OCI-LY1 (cell line): Measurements from ENCODE around the gene LRRC74A.

Experiments used
- H2AFZ ChIP-seq: fragments of 200-600 bp; sonication (generic), shearing (Covaris generic); 2 replicates; pipeline ENCODE4 v1.6.0; 2014; ENCODE audit warnings: antibody characterized with exemption, mild to moderate bottlenecking, low read length
- H3F3A ChIP-seq: fragments of 200-600 bp; sonication (generic), shearing (Covaris generic); 2 replicates; pipeline ENCODE4 v1.6.0; 2014; ENCODE audit warnings: mild to moderate bottlenecking, antibody characterized with exemption, low read length, moderate library complexity; ENCODE audit not compliant: insufficient read depth
- H3K27ac ChIP-seq: fragments of 200-600 bp; sonication (generic); 2 replicates; pipeline ENCODE4 v1.5.1; 2014; ENCODE audit warnings: low read length, mixed run types, mild to moderate bottlenecking, low read depth; ENCODE audit not compliant: poor library complexity, severe bottlenecking
- H3K27me3 ChIP-seq: fragments of 200-600 bp; sonication (generic); 2 replicates; pipeline ENCODE4 v1.6.0; 2014; ENCODE audit warnings: antibody characterized with exemption, mild to moderate bottlenecking, low read length, moderate library complexity; ENCODE audit not compliant: insufficient read depth
- H3K36me3 ChIP-seq: fragments of 200-600 bp; sonication (generic); 2 replicates; pipeline ENCODE4 v1.6.1; 2014; ENCODE audit warnings: mild to moderate bottlenecking, antibody characterized with exemption, low read length, moderate library complexity, mixed read lengths; ENCODE audit not compliant: insufficient read depth
- H3K4me1 ChIP-seq: fragments of 200-600 bp; sonication (generic); 2 replicates; pipeline ENCODE4 v1.5.1; 2014; ENCODE audit warnings: mild to moderate bottlenecking, low read length, moderate library complexity; ENCODE audit not compliant: insufficient read depth, severe bottlenecking
- H3K4me2 ChIP-seq: fragments of 200-600 bp; sonication (generic), shearing (Covaris generic); 2 replicates; pipeline ENCODE4 v1.6.1; 2014; ENCODE audit warnings: low read length
- H3K4me3 ChIP-seq: fragments of 200-600 bp; sonication (generic); 2 replicates; pipeline ENCODE4 v1.5.1; 2014; ENCODE audit warnings: low read length, low read depth, mild to moderate bottlenecking, mixed read lengths; ENCODE audit not compliant: poor library complexity, severe bottlenecking
- H3K79me2 ChIP-seq: fragments of 200-600 bp; shearing (Covaris generic); 2 replicates; pipeline ENCODE4 v1.6.1; 2016; ENCODE audit warnings: mixed run types, low read length, mixed read lengths; ENCODE audit not compliant: insufficient read depth
- H3K9ac ChIP-seq: fragments of 200-600 bp; sonication (generic), shearing (Covaris generic); 2 replicates; pipeline ENCODE4 v1.6.1; 2014; ENCODE audit warnings: mild to moderate bottlenecking, low read length, mixed read lengths
- H3K9me2 ChIP-seq: fragments of 200-600 bp; sonication (generic), shearing (Covaris generic); 2 replicates; pipeline ENCODE4 v1.6.1; 2014; ENCODE audit warnings: low read depth, mild to moderate bottlenecking, low read length, mixed read lengths
- H3K9me3 ChIP-seq: fragments of 200-600 bp; shearing (Covaris generic); 2 replicates; pipeline ENCODE4 v1.6.1; 2014; ENCODE audit warnings: low read length, mixed read lengths
- H4K20me1 ChIP-seq: fragments of 200-600 bp; sonication (generic), shearing (Covaris generic); 2 replicates; pipeline ENCODE4 v1.6.0; 2016; ENCODE audit warnings: mild to moderate bottlenecking, low read length; ENCODE audit not compliant: insufficient read depth
- EZH2 ChIP-seq: fragments of 200-600 bp; sonication (generic), shearing (Covaris generic); IDR thresholded peaks from 2 replicates; pipeline ENCODE4 v1.8.0; 2017; ENCODE audit warnings: borderline replicate concordance, mixed run types, mild to moderate bottlenecking, antibody characterized with exemption, low read length, moderate library complexity, mixed read lengths
- TF ChIP-seq, protein P1 (sequence below): fragments of 200-600 bp; sonication (generic), shearing (Covaris generic); IDR thresholded peaks from 2 replicates; pipeline ENCODE4 v1.5.1; 2017; ENCODE audit warnings: mild to moderate bottlenecking, antibody characterized with exemption, low read length, moderate library complexity, mixed read lengths

The LRRC74A gene

DNA sequence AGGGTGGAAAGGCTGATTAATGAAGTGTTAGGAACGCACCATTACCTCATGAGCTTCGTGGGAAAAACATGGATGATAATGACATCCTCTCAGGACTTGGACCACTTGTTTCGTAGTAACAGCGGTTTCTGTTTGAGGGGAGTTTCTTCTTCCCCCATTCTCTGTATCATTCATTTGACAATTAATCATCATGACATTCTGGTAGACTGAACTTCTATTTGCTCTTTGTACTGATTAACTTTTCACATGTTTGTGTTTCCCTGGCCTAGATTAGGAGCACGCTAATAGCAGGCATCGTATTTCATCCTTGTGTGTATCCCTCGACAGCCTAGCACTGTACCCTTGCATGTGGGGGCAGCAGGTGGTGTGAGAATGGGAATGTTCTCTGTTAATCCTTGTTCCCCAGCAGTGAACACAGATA is 8.0 kb downstream of the LRRC74A start:
- no peaks in the 10 kb centered on the region for H3K36me3 ChIP-seq
- H3K9ac ChIP-seq, result no peak overlapping the region
- H3K27ac ChIP-seq, result no peak overlapping the region
- H3F3A ChIP-seq, result no peaks in the 10 kb centered on the region
- no peaks in the 10 kb centered on the region for H4K20me1 ChIP-seq
- H2AFZ ChIP-seq, result no peak overlapping the region
- H3K79me2 ChIP-seq, result no peaks in the 10 kb centered on the region
- H3K4me2 ChIP-seq, result no peak overlapping the region
- no peak overlapping the region for H3K4me3 ChIP-seq
- 0 out of 2 replicates have a peak, but pooled peaks cover 6% of the 10 kb centered on the region for H3K27me3 ChIP-seq
- H3K9me2 ChIP-seq, result no peaks in the 10 kb centered on the region
- no peak for TF ChIP-seq EZH2
- TF ChIP-seq, protein P1, sequence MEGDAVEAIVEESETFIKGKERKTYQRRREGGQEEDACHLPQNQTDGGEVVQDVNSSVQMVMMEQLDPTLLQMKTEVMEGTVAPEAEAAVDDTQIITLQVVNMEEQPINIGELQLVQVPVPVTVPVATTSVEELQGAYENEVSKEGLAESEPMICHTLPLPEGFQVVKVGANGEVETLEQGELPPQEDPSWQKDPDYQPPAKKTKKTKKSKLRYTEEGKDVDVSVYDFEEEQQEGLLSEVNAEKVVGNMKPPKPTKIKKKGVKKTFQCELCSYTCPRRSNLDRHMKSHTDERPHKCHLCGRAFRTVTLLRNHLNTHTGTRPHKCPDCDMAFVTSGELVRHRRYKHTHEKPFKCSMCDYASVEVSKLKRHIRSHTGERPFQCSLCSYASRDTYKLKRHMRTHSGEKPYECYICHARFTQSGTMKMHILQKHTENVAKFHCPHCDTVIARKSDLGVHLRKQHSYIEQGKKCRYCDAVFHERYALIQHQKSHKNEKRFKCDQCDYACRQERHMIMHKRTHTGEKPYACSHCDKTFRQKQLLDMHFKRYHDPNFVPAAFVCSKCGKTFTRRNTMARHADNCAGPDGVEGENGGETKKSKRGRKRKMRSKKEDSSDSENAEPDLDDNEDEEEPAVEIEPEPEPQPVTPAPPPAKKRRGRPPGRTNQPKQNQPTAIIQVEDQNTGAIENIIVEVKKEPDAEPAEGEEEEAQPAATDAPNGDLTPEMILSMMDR, result no peak
- no peaks in the 10 kb centered on the region for H3K4me1 ChIP-seq
- H3K9me3 ChIP-seq, result no peaks in the 10 kb centered on the region

DNA sequence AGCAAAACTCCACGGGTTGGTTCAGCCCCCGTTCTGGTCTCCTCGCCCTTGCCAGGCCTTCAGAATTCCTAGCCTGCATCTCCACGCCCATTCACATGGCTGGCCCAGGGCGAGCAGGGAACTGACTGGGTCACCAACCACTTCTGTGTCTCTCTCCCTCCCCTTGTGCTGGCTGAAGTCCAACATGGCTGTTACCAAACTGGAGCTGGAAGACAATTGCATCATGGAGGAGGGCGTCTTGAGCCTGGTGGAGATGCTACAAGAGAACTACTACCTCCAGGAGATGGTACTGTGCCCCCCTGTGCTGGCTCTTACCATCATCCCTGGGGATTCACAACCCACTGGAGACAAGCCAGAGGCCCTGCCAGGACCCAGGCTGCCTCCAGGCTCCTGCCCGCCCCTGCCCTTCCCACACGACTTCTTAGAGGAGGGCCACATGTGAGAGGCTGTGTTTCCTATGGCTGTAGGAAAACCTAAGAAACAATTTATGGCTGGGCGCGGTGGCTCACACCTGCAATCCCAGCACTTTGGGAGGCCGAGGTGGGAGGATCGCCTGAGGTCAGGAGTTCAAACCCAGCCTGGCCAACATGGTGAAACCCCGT is 9.9 kb downstream of the LRRC74A start:
- Histone ChIP-seq H3K36me3 (no peaks in the 10 kb centered on the region), H3F3A (no peaks in the 10 kb centered on the region), H3K9ac (no peak overlapping the region), H2AFZ (no peak overlapping the region), H3K9me3 (no peaks in the 10 kb centered on the region), H3K4me1 (no peaks in the 10 kb centered on the region), H3K27ac (no peak overlapping the region), H4K20me1 (no peaks in the 10 kb centered on the region), H3K27me3 (0 out of 2 replicates have a peak, but pooled peaks cover 6% of the 10 kb centered on the region), H3K9me2 (no peaks in the 10 kb centered on the region), H3K4me3 (no peak overlapping the region), H3K4me2 (no peak overlapping the region), H3K79me2 (no peaks in the 10 kb centered on the region)
- TF ChIP-seq, protein P1, result no peak
- TF ChIP-seq EZH2, result no peak

DNA sequence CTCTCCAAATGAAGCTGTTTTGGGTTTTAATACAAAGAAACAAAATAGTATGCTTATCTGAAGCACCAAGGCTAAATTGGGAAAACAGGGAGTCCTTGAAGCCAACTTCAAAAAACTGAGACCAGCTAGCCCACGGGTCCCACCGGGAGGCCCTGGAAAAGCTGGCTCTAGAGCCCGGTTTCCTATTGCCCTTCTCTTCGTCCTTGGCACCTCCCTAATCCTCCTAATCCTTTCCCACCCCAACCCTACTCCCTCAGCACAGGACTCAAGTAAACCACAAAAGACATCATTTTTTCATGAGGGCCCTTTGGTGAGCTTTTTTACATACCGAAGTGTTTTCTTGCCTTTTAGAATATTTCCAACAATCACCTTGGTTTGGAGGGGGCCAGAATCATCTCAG is 11.3 kb downstream of the LRRC74A start:
- no peak overlapping the region for H3K27ac ChIP-seq
- H3K36me3 ChIP-seq, result no peaks in the 10 kb centered on the region
- no peaks in the 10 kb centered on the region for H4K20me1 ChIP-seq
- no peaks in the 10 kb centered on the region for H3K9me2 ChIP-seq
- H3K27me3 ChIP-seq, result 0 out of 2 replicates have a peak, but pooled peaks cover 4% of the 10 kb centered on the region
- no peak for TF ChIP-seq EZH2
- TF ChIP-seq, protein P1, result no peak
- no peaks in the 10 kb centered on the region for H3K9me3 ChIP-seq
- H3F3A ChIP-seq, result no peaks in the 10 kb centered on the region
- no peak overlapping the region for H3K4me3 ChIP-seq
- no peak overlapping the region for H3K9ac ChIP-seq
- H2AFZ ChIP-seq, result no peak overlapping the region
- H3K4me1 ChIP-seq, result no peaks in the 10 kb centered on the region
- no peaks in the 10 kb centered on the region for H3K79me2 ChIP-seq
- no peak overlapping the region for H3K4me2 ChIP-seq
